HL-60 (cell line): Measurements from ENCODE around the gene CD72.

ENCODE experiments used
- DNase-seq, 2 experiments: peaks; one replicate each; pipeline ENCODE4 v3.0.0-alpha.2; 2010 to 2020; ENCODE audit warnings: low read depth in 1 of 2, low spot score in 1 of 2
- H3K27ac ChIP-seq: fragments of 250-450 bp; sonication (Bioruptor Pico); replicated peaks from 2 replicates; pipeline ENCODE4 v1.5.1; 2020; ENCODE audit warnings: mild to moderate bottlenecking, moderate library complexity
- H3K27me3 ChIP-seq: fragments of 250-450 bp; sonication (Bioruptor Pico); 2 replicates; pipeline ENCODE4 v1.5.1; 2021; ENCODE audit warnings: mild to moderate bottlenecking, moderate library complexity; ENCODE audit not compliant: insufficient read depth, poor library complexity, severe bottlenecking
- H3K4me3 ChIP-seq: replicated peaks from 2 replicates; pipeline ENCODE4 v1.5.1; 2011; ENCODE audit warnings: mild to moderate bottlenecking, control low read depth, low read length; ENCODE audit not compliant: insufficient read depth
- CTCF ChIP-seq: IDR thresholded peaks from one replicate; pipeline ENCODE4 v1.5.1; 2011; ENCODE audit warnings: low read length, control low read depth, inconsistent platforms; ENCODE audit not compliant: insufficient read depth
- GABPA ChIP-seq: IDR thresholded peaks from 2 replicates; pipeline ENCODE4 v1.6.1; 2012; ENCODE audit warnings: low read depth
- POLR2AphosphoS5 ChIP-seq: IDR thresholded peaks from 2 replicates; pipeline ENCODE4 v1.6.1; 2012; ENCODE audit warnings: low read depth
- REST ChIP-seq: IDR thresholded peaks from 2 replicates; pipeline ENCODE4 v1.6.1; 2012; ENCODE audit warnings: low read depth; ENCODE audit not compliant: insufficient replicate concordance
- SPI1 ChIP-seq: IDR thresholded peaks from 2 replicates; pipeline ENCODE4 v1.6.1; 2012; ENCODE audit warnings: low read depth, mild to moderate bottlenecking, borderline replicate concordance

Gene CD72

DNA sequence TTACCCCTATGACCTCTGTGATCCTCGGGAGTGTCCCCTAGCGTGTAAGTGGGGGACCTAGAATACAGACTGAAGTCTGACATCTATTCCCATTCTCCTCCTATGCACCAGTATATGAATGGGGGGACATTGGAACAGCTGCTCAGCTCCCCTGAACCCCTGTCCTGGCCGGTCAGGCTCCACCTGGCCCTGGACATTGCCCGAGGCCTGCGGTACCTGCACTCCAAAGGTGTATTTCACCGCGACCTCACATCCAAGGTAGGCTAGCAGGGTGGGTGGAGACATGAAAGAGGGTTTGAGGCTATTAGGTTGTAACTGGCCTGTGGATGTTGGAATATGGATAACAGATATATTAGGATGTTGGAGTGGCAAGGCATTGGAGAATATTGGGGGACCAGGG is 11.5 kb downstream of the CD72 start:
- TF ChIP-seq REST, result no peak
- no peak for TF ChIP-seq POLR2AphosphoS5
- no peak for TF ChIP-seq SPI1
- TF ChIP-seq CTCF, result no peak
- no peak for TF ChIP-seq GABPA
- no peak overlapping the region for H3K27ac ChIP-seq
- H3K4me3 ChIP-seq, result no peak overlapping the region
- DNase-seq, result no peak
- no peaks in the 10 kb centered on the region for H3K27me3 ChIP-seq

GRCh38 chr9:35606138-35606504 is 12.1 kb downstream of the CD72 start:
- DNase-seq, result no peak
- peak overlapping the region; percentile 60; the same call in 1 of the 2 replicates for H3K4me3 ChIP-seq
- H3K27ac ChIP-seq, result no peak overlapping the region
- TF ChIP-seq CTCF, result no peak
- TF ChIP-seq REST, result no peak
- no peak for TF ChIP-seq GABPA
- no peak for TF ChIP-seq POLR2AphosphoS5
- TF ChIP-seq SPI1, result no peak
- H3K27me3 ChIP-seq, result no peaks in the 10 kb centered on the region

GRCh38 chr9:35605351-35606137 is 12.7 kb downstream of the CD72 start:
- Histone ChIP-seq H3K27me3 (no peaks in the 10 kb centered on the region), H3K4me3 (peak overlapping the region; percentile 60), H3K27ac (no peak overlapping the region)
- no peak for TF ChIP-seq REST
- no peak for TF ChIP-seq CTCF
- no peak for TF ChIP-seq POLR2AphosphoS5
- TF ChIP-seq GABPA, result no peak
- TF ChIP-seq SPI1, result no peak; the same call in 1 of the 2 replicates
- peak in 1 of 2 experiments; percentile 16 for DNase-seq
